B cell (primary cell): ENCODE data around the gene FOXI1. TPM values are rescaled to one million over a fixed set of nuclear protein-coding genes. Genes with fewer than 3 reads are reported as not detected.

ENCODE experiments used
- ATAC-seq: fragments of 200-7000 bp; cut with Tn5 transposase; one replicate; pipeline ENCODE4 v1.10.0; 2021; ENCODE audit warnings: low read depth, mild to moderate bottlenecking, moderate number of reproducible peaks, moderate library complexity
- CTCF ChIA-PET: fragments of 350-600 bp; sonication (Branson Sonifier 250); formaldehyde crosslinking; loops from one replicate; lab custom pipeline; 2021; ENCODE audit warnings: antibody characterized with exemption, inconsistent platforms; lab: Charles Lee
- POLR2A ChIA-PET: fragments of 350-600 bp; sonication (Branson Sonifier 250); formaldehyde crosslinking; loops from one replicate; lab custom pipeline; 2021; ENCODE audit warnings: antibody characterized with exemption; lab: Charles Lee
- DNase-seq: peaks from one replicate; pipeline ENCODE4 v3.0.0; 2013
- H2AFZ ChIP-seq: 2 replicates; pipeline ENCODE4 v1.6.1; 2012; ENCODE audit warnings: mild to moderate bottlenecking, low read depth, low read length; ENCODE audit not compliant: insufficient read depth, poor library complexity, severe bottlenecking
- H3K27ac ChIP-seq, 2 donors: 1 replicate in 1 of 2; 2 replicates in 1 of 2; pipeline ENCODE4 v1.5.1; 2012 to 2013; ENCODE audit warnings: low read length in 2 of 2, mild to moderate bottlenecking in 2 of 2, moderate library complexity in 1 of 2
- H3K27me3 ChIP-seq, 4 experiments: fragments of 200-600 bp in 1 of 4; sonication (generic) in 1 of 4; replicated peaks in 1 of 4; 1 replicate in 2 of 4; 2 replicates in 2 of 4; pipeline versions ENCODE4 v1.6.1 to v1.7.0; 2013 to 2016; ENCODE audit warnings: low read length in 3 of 4, mild to moderate bottlenecking in 2 of 4, mixed read lengths in 1 of 4, moderate library complexity in 1 of 4; ENCODE audit not compliant: insufficient read depth in 4 of 4, control insufficient read depth in 3 of 4; ENCODE audit errors: control extremely low read depth in 1 of 4
- H3K36me3 ChIP-seq, 2 experiments: replicated peaks in 1 of 2; 1 replicate in 1 of 2; 2 replicates in 1 of 2; pipeline versions ENCODE4 v1.6.1 to v1.7.1; 2013; ENCODE audit warnings: low read length in 1 of 2; ENCODE audit not compliant: insufficient read depth in 2 of 2, control insufficient read depth in 1 of 2; ENCODE audit errors: control extremely low read depth in 1 of 2, extremely low read depth in 1 of 2
- H3K4me1 ChIP-seq, 2 donors: fragments of 200-600 bp in 1 of 2; sonication (generic) in 1 of 2; 1 replicate in 1 of 2; 2 replicates in 1 of 2; pipeline versions ENCODE4 v1.5.1 to v1.6.1; 2013 to 2017; ENCODE audit warnings: low read length in 2 of 2; ENCODE audit not compliant: control insufficient read depth in 2 of 2, insufficient read depth in 2 of 2
- H3K4me2 ChIP-seq: replicated peaks from 2 replicates; pipeline ENCODE3; 2012; ENCODE audit warnings: mild to moderate bottlenecking, low read depth, low read length; ENCODE audit not compliant: poor library complexity, severe bottlenecking
- H3K4me3 ChIP-seq, 5 experiments: fragments of 200-600 bp in 1 of 5; sonication (generic) in 1 of 5; 1 replicate in 3 of 5; 2 replicates in 2 of 5; pipeline versions ENCODE4 v1.5.1 to v1.7.0; 2011 to 2016; ENCODE audit warnings: low read length in 4 of 5, mild to moderate bottlenecking in 4 of 5, low read depth in 2 of 5, control low read depth in 1 of 5, moderate library complexity in 1 of 5; ENCODE audit not compliant: insufficient read depth in 1 of 5; ENCODE audit errors: control extremely low read depth in 1 of 5, extremely low read depth in 1 of 5
- H3K79me2 ChIP-seq: fragments of 200-600 bp; sonication (generic); one replicate; pipeline ENCODE4 v1.6.0; 2016; ENCODE audit warnings: low read length; ENCODE audit not compliant: control insufficient read depth, insufficient read depth
- H3K9ac ChIP-seq: fragments of 200-600 bp; sonication (generic); 2 replicates; pipeline ENCODE4 v1.6.1; 2017; ENCODE audit warnings: mild to moderate bottlenecking, low read length, moderate library complexity
- H3K9me3 ChIP-seq, 3 donors: one replicate each; pipeline versions ENCODE4 v1.6.1 to v1.7.1; 2013; ENCODE audit warnings: low read length in 2 of 3; ENCODE audit not compliant: control insufficient read depth in 2 of 3, insufficient read depth in 1 of 3; ENCODE audit errors: control extremely low read depth in 1 of 3
- H4K20me1 ChIP-seq: 2 replicates; pipeline ENCODE4 v1.6.0; 2012; ENCODE audit warnings: mild to moderate bottlenecking, low read length; ENCODE audit not compliant: insufficient read depth, control insufficient read depth, poor library complexity, severe bottlenecking
- H3K27ac Mint-ChIP-seq: one replicate; pipeline ENCODE4 v1.8.0; 2021; ENCODE audit warnings: mixed read lengths
- H3K27me3 Mint-ChIP-seq: one replicate; pipeline ENCODE4 v1.8.0; 2021; ENCODE audit warnings: mixed read lengths
- H3K4me1 Mint-ChIP-seq: one replicate; pipeline ENCODE4 v1.8.0; 2021; ENCODE audit warnings: mixed read lengths
- H3K4me3 Mint-ChIP-seq: one replicate; pipeline ENCODE4 v1.8.0; 2021; ENCODE audit warnings: mixed read lengths
- H3K9me3 Mint-ChIP-seq: one replicate; pipeline ENCODE4 v1.8.0; 2022; ENCODE audit warnings: mixed read lengths; ENCODE audit not compliant: insufficient read depth
- CTCF ChIP-seq: fragments of 200-600 bp; IDR thresholded peaks from one replicate; pipeline ENCODE4 v1.8.0; 2022; ENCODE audit warnings: antibody characterized with exemption, mild to moderate bottlenecking
- EZH2 ChIP-seq: IDR thresholded peaks from 2 replicates; pipeline ENCODE4 v1.6.1; 2012; ENCODE audit warnings: borderline replicate concordance, low read depth, mild to moderate bottlenecking, moderate library complexity, low read length; ENCODE audit not compliant: insufficient read depth, poor library complexity, severe bottlenecking
- WGBS: methylation state at CpG from one replicate; pipeline ENCODE4 v1.1.5; 2013; ENCODE audit warnings: missing lambda C conversion rate; ENCODE audit not compliant: insufficient coverage; 5-methylcytosine and 5-hydroxymethylcytosine counted together
- intact Hi-C: fragments of 100-400 bp; cut with micrococcal nuclease; formaldehyde crosslinking; loops from one replicate; pipeline ENCODE4 v1.10.0; 2022
- polyA plus RNA-seq: library from polyadenylated mRNA; depleted of rRNA; stranded (reverse); fragments of >200 nt; gene quantifications from 2 replicates; pipeline ENCODE4 v1.2.3, GENCODE V29; 2012
- total RNA-seq, 2 donors: library from RNA; stranded (reverse); fragments of 120-200 nt in 1 of 2; gene quantifications; 1 replicate in 1 of 2; 2 replicates in 1 of 2; pipeline versions ENCODE4 v1.2.3 to v1.2.4, GENCODE V29; 2013 to 2022

Gene FOXI1
- total and polyA plus RNA-seq, 2 donors (not counting 1 experiment from before 2014, with no cell fraction given): not detected

GRCh38 chr5:170120576-170120975, 14.9 kb downstream of the FOXI1 start:
- H3K9ac ChIP-seq: no peak overlapping the region
- no peak for ATAC-seq
- Mint-ChIP-seq H3K4me1 (no peaks in the 10 kb centered on the region), H3K27me3 (peaks cover 10% of the 10 kb centered on the region), H3K9me3 (peaks cover 3% of the 10 kb centered on the region), H3K27ac (no peak overlapping the region), H3K4me3 (no peak overlapping the region)
- intact Hi-C loops: no loop called here
- H3K9me3 ChIP-seq: peaks cover 2 to 7% (median 3%) of the 10 kb centered on the region in 3 donors
- no CpG with 5 or more reads among the region's 2 CpGs for WGBS
- no peaks in the 10 kb centered on the region for H3K4me1 ChIP-seq
- H3K27ac ChIP-seq: no peak overlapping the region
- no peaks in the 10 kb centered on the region for H3K79me2 ChIP-seq
- H3K27me3 ChIP-seq: peaks cover 0 to 10% (median 0%) of the 10 kb centered on the region in 4 experiments
- no peak overlapping the region for H3K4me3 ChIP-seq
- ChIA-PET POLR2A (no interaction called here), CTCF (no interaction called here)
- H2AFZ ChIP-seq: no peak overlapping the region
- H4K20me1 ChIP-seq: no peaks in the 10 kb centered on the region
- H3K4me2 ChIP-seq: no peak overlapping the region
- H3K36me3 ChIP-seq: no peaks in the 10 kb centered on the region
- no peak for DNase-seq
- TF ChIP-seq EZH2 (no peak), CTCF (no peak)

- Mint-ChIP-seq H3K9me3 (peaks cover 11% of the 10 kb centered on the region), H3K4me1 (no peaks in the 10 kb centered on the region), H3K27me3 (peaks cover 10% of the 10 kb centered on the region), H3K4me3 (no peak overlapping the region), H3K27ac (no peak overlapping the region)
- Histone ChIP-seq H3K36me3 (no peaks in the 10 kb centered on the region), H2AFZ (no peak overlapping the region), H3K27me3 (peaks cover 0 to 10% (median 0%) of the 10 kb centered on the region in 4 experiments), H3K9ac (no peak overlapping the region), H3K9me3 (peaks cover 5 to 9% (median 7%) of the 10 kb centered on the region in 3 donors), H3K4me2 (no peak overlapping the region), H3K27ac (no peak overlapping the region), H3K79me2 (no peaks in the 10 kb centered on the region), H4K20me1 (no peaks in the 10 kb centered on the region), H3K4me1 (no peaks in the 10 kb centered on the region), H3K4me3 (no peak overlapping the region)
- 94% methylated on average over 7 of the region's 7 CpGs for WGBS
- intact Hi-C loops: no loop called here
- POLR2A ChIA-PET: no interaction called here
- ATAC-seq: no peak
- no peak for TF ChIP-seq EZH2
- TF ChIP-seq CTCF: no peak
- CTCF ChIA-PET: interaction anchor here (1.0 kb wide), 1 partner anchor 20 kb away, joined by 3 read pairs; no protein-coding TSS in a partner anchor
- DNase-seq: no peak
Measured at GRCh38 chr5:170121321-170121720, 15.6 kb downstream of the FOXI1 start.
